Esophagus muscularis mucosa (tissue), 3 donors: ENCODE results near the gene DPEP1.

Experiments
- CTCF ChIP-seq, 3 experiments: fragments of 200-600 bp in 2 of 3; fragments of 450-650 bp in 1 of 3; sonication (generic) in 2 of 3; IDR thresholded peaks; one replicate each; pipeline ENCODE4 v1.5.1; 2017 to 2019; ENCODE audit warnings: antibody characterized with exemption in 3 of 3, mild to moderate bottlenecking in 2 of 3, moderate library complexity in 1 of 3
- POLR2A ChIP-seq: fragments of 450-650 bp; IDR thresholded peaks from one replicate; pipeline ENCODE4 v1.6.1; 2017; ENCODE audit warnings: antibody characterized with exemption, moderate library complexity, mild to moderate bottlenecking, low read depth

GRCh38 chr16:89600956-89601355, 12.5 kb upstream of the DPEP1 start:
- TF ChIP-seq CTCF (IDR thresholded peaks at IDR 0.05) (no peak), POLR2A (no peak)
